Keratinocyte (primary cell): ENCODE data around the gene ATF7.

ENCODE experiments used
- EZH2 ChIP-seq: IDR thresholded peaks from one replicate; pipeline ENCODE4 v1.6.1; 2012; ENCODE audit warnings: inconsistent platforms, mild to moderate bottlenecking, low read length, moderate library complexity
- TF ChIP-seq, protein P1 (sequence below), 3 experiments: IDR thresholded peaks in 1 of 3; conservative IDR thresholded peaks in 1 of 3; optimal IDR thresholded peaks in 1 of 3; 2 replicates in 2 of 3; 3 replicates in 1 of 3; pipeline versions ENCODE3 to v1.5.1; 2011; ENCODE audit warnings: low read length in 3 of 3, mild to moderate bottlenecking in 3 of 3, moderate library complexity in 2 of 3, control low read depth in 1 of 3, inconsistent platforms in 1 of 3; ENCODE audit not compliant: insufficient read depth in 2 of 3; ENCODE audit errors: extremely low read depth in 1 of 3

DNA sequence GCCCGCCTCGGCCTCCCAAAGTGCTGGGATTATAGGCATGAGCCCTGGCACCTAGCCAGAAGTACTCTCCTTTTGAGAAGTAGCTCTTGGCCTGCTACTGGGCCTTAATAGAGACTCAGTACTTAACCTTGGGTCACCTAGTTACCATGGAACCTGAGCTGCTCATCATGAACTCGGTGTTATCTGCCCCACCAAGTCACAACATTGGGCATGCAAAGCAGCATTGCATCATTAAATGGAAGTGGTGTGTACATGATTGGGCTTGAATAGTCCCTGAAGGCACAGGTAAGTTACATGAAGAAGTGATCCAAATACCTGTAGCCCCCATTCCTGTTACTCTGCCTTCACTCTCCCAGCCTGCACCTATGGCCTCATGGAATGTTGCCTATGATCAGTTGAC is 18.0 kb upstream of the ATF7 start:
- TF ChIP-seq, protein P1, sequence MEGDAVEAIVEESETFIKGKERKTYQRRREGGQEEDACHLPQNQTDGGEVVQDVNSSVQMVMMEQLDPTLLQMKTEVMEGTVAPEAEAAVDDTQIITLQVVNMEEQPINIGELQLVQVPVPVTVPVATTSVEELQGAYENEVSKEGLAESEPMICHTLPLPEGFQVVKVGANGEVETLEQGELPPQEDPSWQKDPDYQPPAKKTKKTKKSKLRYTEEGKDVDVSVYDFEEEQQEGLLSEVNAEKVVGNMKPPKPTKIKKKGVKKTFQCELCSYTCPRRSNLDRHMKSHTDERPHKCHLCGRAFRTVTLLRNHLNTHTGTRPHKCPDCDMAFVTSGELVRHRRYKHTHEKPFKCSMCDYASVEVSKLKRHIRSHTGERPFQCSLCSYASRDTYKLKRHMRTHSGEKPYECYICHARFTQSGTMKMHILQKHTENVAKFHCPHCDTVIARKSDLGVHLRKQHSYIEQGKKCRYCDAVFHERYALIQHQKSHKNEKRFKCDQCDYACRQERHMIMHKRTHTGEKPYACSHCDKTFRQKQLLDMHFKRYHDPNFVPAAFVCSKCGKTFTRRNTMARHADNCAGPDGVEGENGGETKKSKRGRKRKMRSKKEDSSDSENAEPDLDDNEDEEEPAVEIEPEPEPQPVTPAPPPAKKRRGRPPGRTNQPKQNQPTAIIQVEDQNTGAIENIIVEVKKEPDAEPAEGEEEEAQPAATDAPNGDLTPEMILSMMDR (optimal IDR thresholded peaks at IDR 0.05 in 1 of 3, IDR thresholded peaks at IDR 0.05 in 1 of 3, conservative IDR thresholded peaks at IDR 0.05 in 1 of 3; ENCODE audit: extremely low read depth in 1 of 3, insufficient read depth in 2 of 3, low read length in 3 of 3), result no peak
- no peak for TF ChIP-seq EZH2
